Smooth muscle cell of the umbilical artery (primary cell): Measurements from ENCODE around the gene ZNF541. TPM values are rescaled to one million over a fixed set of nuclear protein-coding genes. Genes with fewer than 3 reads are reported as not detected.

ENCODE experiments used
- total RNA-seq: library from RNA; depleted of rRNA; stranded (reverse); fragments of >200 nt; gene quantifications from 2 replicates; pipeline ENCODE4 v1.2.3, GENCODE V29; 2014

Gene ZNF541, protein sequence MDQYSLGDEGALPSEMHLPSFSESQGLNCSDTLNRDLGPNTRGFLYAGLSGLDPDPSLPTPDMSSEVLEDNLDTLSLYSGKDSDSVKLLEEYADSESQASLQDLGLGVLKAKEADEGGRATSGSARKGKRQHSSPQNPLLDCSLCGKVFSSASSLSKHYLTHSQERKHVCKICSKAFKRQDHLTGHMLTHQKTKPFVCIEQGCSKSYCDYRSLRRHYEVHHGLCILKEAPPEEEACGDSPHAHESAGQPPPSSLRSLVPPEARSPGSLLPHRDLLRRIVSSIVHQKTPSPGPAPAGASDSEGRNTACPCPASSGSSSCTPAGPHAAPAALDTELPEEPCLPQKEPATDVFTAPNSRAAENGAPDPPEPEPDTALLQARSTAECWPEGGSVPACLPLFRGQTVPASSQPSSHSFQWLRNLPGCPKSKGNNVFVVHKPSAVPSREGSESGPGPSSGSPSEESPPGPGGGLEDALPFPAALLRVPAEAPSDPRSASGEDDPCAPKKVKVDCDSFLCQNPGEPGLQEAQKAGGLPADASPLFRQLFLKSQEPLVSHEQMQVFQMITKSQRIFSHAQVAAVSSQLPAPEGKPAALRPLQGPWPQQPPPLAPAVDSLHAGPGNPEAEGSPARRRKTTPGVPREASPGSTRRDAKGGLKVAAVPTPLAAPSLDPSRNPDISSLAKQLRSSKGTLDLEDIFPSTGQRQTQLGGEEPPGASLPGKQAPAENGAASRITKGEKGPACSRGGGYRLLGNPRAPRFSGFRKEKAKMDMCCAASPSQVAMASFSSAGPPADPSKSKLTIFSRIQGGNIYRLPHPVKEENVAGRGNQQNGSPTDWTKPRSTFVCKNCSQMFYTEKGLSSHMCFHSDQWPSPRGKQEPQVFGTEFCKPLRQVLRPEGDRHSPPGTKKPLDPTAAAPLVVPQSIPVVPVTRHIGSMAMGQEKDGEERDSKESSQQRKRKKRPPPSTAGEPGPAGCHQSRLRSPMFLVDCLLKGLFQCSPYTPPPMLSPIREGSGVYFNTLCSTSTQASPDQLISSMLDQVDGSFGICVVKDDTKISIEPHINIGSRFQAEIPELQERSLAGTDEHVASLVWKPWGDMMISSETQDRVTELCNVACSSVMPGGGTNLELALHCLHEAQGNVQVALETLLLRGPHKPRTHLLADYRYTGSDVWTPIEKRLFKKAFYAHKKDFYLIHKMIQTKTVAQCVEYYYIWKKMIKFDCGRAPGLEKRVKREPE (N-terminal part only)
- total RNA-seq, result 0.05 and 0.89 TPM in 2 replicates

DNA sequence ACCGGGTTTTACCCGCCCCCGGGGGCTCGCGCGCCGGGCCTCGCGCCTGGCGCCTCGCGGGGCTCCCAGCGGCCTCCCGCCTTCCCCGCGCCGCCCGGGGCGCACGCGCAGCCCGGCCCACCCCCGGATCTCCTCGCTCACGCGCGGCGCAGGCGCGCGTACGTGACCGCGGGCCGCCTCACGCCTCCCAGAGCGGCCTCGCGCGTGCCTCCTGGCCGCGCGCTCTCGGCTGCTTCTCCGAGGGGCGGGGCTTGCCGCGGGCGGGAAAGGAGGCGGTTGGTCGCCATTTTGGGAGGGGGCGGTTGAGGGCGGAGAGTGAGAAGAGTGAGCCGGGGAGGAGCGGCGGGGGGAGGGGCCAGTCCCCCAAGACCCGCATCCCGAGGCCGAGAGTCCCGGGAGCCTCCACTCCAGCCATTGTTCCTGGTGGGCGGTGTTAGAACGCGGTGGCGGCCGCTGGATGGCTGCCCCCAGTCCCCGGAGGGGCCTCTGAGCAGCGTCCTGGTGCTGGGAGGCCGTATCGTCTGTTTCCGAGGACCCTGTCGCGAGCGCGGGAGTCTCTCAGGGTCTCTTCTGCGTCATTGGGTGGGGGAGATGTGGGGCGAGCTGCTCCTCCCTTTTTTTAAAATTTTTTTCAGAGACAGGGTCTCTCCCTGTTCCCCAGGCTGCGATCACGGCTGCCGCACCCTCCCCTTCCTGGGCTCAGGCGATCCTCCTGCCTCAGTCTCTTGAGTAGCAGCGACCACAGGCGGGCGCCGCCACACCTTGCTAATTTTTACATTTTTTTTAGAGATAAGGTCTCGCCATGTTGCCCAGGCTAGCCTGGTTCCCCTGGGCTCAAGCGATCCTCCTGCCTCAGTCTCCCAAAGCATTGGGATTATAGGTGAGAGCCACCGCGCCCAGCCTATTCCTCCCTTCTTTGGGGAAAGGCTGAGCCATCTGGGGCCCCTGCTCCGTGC, at the start of gene ZNF541:
ZNF541 (minus strand) TSS at position 78 of the 956 bp plus-strand sequence. CDS start 17,292 bp downstream, outside the sequence.

DNA sequence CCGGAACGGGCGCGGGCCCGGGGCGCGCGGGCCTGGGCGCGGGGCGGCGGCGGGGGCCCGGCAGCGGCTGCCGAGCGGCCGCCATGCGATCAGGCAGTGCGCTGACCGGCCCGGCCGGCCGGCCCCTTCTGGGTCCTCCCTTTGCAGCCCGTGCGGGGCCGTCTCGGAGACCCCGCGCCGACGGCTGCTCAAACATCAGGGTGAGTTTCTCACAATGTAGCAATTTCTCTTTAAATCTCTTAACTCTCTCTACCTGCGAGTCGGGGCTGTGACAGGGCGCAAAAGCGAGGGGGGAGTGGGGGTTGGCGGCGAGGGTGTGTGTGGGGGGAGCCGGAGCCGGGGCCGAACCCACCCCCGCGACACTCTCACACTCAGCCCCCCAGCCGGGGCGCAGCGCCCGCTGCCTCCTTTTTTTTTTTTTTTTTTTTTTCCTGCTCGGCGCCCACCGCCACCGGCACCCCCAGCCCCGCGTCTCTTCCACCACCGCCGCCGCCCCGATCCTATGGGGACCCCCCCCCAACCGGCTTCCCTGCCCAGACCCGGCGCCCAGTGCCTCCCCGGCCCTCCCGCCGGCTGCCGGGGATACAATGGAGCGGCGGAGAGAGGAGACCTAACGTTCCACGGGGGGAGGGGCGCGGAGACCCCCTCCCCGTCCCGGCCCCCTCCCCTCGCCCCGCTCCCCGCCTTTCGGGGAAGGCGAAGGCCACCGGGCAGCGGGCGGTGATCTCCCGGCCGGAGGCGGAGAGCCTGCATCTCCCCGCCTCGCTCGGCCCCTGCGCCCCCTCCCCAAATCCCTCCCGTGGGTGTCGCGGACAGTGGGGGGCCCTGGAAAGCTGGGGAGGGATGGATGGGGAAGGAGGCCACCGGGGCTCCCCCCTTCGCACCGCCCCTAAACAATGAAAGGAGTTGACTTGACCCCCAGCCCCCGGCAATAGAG, 36.3 kb upstream of the ZNF541 start, which contains the start of gene BICRA:
BICRA (plus strand) TSS at position 166 of the 937 bp plus-strand sequence. CDS start 64,441 bp downstream, outside the sequence.

Other genes starting within 250 kb of the ZNF541 start
- not detected in 2 replicates for gene C5AR2, start 241.0 kb downstream of the ZNF541 start, total RNA-seq
- gene DHX34, start 223.8 kb downstream of the ZNF541 start, total RNA-seq, result 8.9 and 17.3 TPM in 2 replicates
- 46.6 and 51.7 TPM in 2 replicates for gene MEIS3, start 153.6 kb downstream of the ZNF541 start, total RNA-seq
- 0.14 TPM in 1 of 2 replicates, not detected in the other for gene SLC8A2, start 101.3 kb downstream of the ZNF541 start, total RNA-seq
- 3.2 and 5.9 TPM in 2 replicates for gene KPTN, start 88.9 kb downstream of the ZNF541 start, total RNA-seq
- gene NAPA, start 58.1 kb downstream of the ZNF541 start, total RNA-seq, result 45.8 and 54.6 TPM in 2 replicates
- 6.5 and 7.9 TPM in 2 replicates for gene BICRA, start 36.0 kb upstream of the ZNF541 start, total RNA-seq
- 93.2 and 238 TPM in 2 replicates for gene EHD2, start 140.3 kb upstream of the ZNF541 start, total RNA-seq
- gene NOP53, start 172.4 kb upstream of the ZNF541 start, total RNA-seq, result 41.5 and 49.6 TPM in 2 replicates
- gene SELENOW, start 205.6 kb upstream of the ZNF541 start, total RNA-seq, result 124 and 232 TPM in 2 replicates
- gene TPRX1, start 231.4 kb upstream of the ZNF541 start, total RNA-seq, result not detected in 2 replicates
- gene CRX, start 248.8 kb upstream of the ZNF541 start, total RNA-seq, result not detected in 2 replicates